ENCODE data around the gene CASR. TPM values are rescaled to one million over a fixed set of nuclear protein-coding genes. Genes with fewer than 3 reads are reported as not detected.

The CASR gene
- total RNA-seq, 4 donors from 2014 or later = 0.04 TPM; not detected in 3

DNA sequence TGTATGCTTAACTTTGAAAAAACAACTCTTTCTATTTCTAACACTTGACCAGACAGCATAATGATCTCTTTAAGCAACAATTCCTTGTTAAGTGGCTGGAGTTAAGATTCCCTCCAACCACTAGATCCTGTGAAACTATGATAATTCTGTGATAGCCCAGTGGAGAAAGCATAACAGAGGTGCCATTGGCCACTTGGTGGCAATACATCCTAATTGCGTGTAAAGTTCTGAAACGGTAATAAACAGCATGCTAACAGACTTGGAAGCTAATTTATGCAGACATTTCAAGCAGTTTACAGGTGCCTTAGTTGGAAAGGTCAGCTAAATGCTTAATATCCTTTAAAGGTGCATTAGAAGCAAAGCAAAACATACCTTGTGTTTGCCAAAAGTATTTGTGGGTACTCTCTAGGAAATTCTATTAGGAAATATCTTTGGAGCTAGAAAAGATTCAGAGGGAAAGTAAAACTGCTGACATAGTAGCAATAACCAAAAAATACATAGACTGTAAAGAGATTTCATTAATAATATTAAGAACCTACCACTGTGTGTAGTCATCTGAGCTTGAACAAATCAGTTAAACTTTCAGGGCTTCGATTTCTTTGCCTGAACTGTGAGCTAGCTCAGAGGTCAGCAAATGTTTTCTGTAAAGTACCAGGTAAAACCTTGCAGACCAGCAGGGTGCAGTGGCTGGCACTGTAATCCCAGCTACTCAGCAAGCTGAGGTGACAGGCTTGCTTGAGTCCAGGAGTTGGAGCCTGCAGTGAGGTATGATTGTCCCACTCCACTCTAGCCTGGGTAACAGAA lies 122.6 kb downstream of the CASR start:
- Histone ChIP-seq H3K36me3 (no peaks in the 10 kb centered on the region), H3K9me3 (no peaks in the 10 kb centered on the region), H3K27me3 (no peaks in the 10 kb centered on the region), H3K4me3 (no peak overlapping the region), H3K4me1 (no peaks in the 10 kb centered on the region), H3K27ac (no peak overlapping the region)
- TF ChIP-seq, protein P1, sequence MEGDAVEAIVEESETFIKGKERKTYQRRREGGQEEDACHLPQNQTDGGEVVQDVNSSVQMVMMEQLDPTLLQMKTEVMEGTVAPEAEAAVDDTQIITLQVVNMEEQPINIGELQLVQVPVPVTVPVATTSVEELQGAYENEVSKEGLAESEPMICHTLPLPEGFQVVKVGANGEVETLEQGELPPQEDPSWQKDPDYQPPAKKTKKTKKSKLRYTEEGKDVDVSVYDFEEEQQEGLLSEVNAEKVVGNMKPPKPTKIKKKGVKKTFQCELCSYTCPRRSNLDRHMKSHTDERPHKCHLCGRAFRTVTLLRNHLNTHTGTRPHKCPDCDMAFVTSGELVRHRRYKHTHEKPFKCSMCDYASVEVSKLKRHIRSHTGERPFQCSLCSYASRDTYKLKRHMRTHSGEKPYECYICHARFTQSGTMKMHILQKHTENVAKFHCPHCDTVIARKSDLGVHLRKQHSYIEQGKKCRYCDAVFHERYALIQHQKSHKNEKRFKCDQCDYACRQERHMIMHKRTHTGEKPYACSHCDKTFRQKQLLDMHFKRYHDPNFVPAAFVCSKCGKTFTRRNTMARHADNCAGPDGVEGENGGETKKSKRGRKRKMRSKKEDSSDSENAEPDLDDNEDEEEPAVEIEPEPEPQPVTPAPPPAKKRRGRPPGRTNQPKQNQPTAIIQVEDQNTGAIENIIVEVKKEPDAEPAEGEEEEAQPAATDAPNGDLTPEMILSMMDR (IDR thresholded peaks at IDR 0.05) = no peak
- no peak for TF ChIP-seq POLR2A (IDR thresholded peaks at IDR 0.05)
- no peak for TF ChIP-seq POLR2AphosphoS5 (IDR thresholded peaks at IDR 0.05)
- no peak for TF ChIP-seq EP300 (IDR thresholded peaks at IDR 0.05)
- 22 to 60% methylated on average over 2 to 3 of the region's 3 CpGs for WGBS, 2 donors (ENCODE audit: low coverage in 1 of 2)
- ATAC-seq = no peak

DNA sequence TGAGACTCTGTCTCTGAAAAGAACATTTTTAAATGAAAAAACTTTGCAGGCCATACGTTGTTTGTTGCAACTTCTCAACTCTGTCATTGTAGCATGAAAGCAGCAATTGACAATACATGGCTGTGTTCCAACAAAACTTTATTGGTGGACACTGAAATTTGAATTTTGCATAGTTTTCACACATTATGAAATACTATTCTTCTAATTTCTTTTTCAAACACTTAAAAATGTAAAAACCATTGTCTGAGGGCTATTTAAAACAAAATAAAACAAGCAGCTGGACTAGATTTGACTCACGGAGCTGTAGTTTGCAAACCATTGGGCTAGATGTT lies 123.1 kb downstream of the CASR start:
- H3K9me3 ChIP-seq = no peaks in the 10 kb centered on the region
- ATAC-seq = no peak
- no peaks in the 10 kb centered on the region for H3K4me1 ChIP-seq
- H3K27ac ChIP-seq = no peak overlapping the region
- H3K27me3 ChIP-seq = no peaks in the 10 kb centered on the region
- 27 to 46% methylated on average over 2 of the region's 2 CpGs for WGBS, 2 donors (ENCODE audit: low coverage in 1 of 2)
- H3K36me3 ChIP-seq = no peaks in the 10 kb centered on the region
- no peak for TF ChIP-seq POLR2A (IDR thresholded peaks at IDR 0.05)
- TF ChIP-seq POLR2AphosphoS5 (IDR thresholded peaks at IDR 0.05) = no peak
- TF ChIP-seq, protein P1 (IDR thresholded peaks at IDR 0.05) = no peak
- TF ChIP-seq EP300 (IDR thresholded peaks at IDR 0.05) = no peak
- H3K4me3 ChIP-seq = no peak overlapping the region

DNA sequence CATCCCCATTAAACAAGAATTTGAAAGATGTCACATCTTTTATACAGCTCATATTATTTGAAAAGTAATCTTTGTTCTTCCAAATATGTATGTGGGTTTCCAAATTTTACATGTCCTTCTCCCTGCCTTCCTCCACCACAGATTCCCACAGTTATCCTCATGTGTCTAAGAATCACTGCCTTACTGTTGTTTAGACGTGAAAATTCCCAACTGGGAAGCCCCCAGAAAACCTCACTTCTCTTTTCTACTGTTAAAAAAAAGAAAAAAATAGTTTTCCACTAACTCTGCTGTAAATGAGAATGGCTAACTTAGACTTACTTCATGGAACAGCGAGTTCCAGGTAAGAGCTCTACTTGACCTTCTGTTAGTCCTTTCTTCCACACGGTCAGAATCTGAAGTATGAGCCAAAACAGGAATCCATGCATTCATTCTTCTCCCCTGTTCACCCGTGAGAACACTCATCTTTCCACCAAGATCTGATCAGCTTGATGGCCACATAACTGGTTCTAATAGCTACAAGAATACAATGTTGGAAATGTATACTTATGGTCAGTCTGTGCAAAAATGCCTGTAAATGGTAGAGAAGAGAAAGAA lies 123.7 kb downstream of the CASR start:
- 38 to 51% methylated on average over 3 to 4 of the region's 4 CpGs for WGBS, 2 donors (ENCODE audit: low coverage in 1 of 2)
- Histone ChIP-seq H3K4me1 (no peaks in the 10 kb centered on the region), H3K27ac (no peak overlapping the region), H3K4me3 (no peak overlapping the region), H3K27me3 (no peaks in the 10 kb centered on the region), H3K9me3 (no peaks in the 10 kb centered on the region), H3K36me3 (no peaks in the 10 kb centered on the region)
- TF ChIP-seq EP300 (IDR thresholded peaks at IDR 0.05) (no peak), POLR2A (IDR thresholded peaks at IDR 0.05) (no peak), POLR2AphosphoS5 (IDR thresholded peaks at IDR 0.05) (no peak)
- TF ChIP-seq, protein P1 (IDR thresholded peaks at IDR 0.05) = no peak
- no peak for ATAC-seq

DNA sequence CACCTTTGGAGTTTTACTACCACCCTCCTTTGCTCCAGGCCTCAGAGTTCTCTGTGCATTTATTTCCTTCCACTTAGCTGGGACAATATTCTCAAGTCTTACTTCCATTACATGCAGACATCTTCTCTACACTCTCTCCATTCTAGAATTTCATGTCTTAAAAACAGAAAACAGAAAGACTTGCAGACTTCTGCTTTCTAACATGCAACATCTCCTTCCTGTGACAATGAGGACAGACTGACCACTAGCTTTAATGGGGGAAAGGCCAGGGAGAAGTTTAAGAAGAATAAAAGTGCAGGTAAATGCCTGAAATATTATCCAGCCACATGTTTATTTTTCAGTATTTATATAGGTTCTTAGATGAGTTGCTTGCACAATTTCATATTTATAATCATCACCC lies 124.5 kb downstream of the CASR start:
- H3K27me3 ChIP-seq = no peaks in the 10 kb centered on the region
- TF ChIP-seq, protein P1 (IDR thresholded peaks at IDR 0.05) = no peak
- TF ChIP-seq POLR2A (IDR thresholded peaks at IDR 0.05) = no peak
- no peak for TF ChIP-seq EP300 (IDR thresholded peaks at IDR 0.05)
- TF ChIP-seq POLR2AphosphoS5 (IDR thresholded peaks at IDR 0.05) = no peak
- H3K27ac ChIP-seq = no peak overlapping the region
- H3K36me3 ChIP-seq = no peaks in the 10 kb centered on the region
- no peaks in the 10 kb centered on the region for H3K9me3 ChIP-seq
- H3K4me3 ChIP-seq = no peak overlapping the region
- H3K4me1 ChIP-seq = no peaks in the 10 kb centered on the region
- ATAC-seq = no peak

DNA sequence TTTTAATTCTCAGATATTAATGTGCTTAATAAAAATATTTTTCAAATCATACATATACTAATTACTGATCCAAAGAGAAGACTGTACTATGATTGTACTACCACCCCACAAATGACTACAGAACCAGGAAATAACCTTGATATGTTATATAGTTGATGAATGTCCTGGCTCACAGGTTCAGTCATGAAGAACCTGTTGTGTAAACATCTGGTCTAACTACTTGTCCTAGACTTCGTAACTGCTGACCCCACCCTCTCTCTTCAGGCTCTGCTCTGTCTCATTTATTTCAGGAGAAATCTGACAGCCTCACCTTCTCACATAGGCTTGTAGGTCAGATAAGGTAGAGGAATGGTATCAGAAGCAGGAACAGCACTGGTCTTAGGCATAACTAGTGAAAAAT lies 126.9 kb downstream of the CASR start:
- no peak overlapping the region for H3K27ac ChIP-seq
- no peaks in the 10 kb centered on the region for H3K9me3 ChIP-seq
- WGBS, 2 donors (ENCODE audit: low coverage in 1 of 2) = 11 to 25% methylated on average over 1 of the region's 1 CpG
- no peak for ATAC-seq
- H3K4me1 ChIP-seq = no peaks in the 10 kb centered on the region
- H3K36me3 ChIP-seq = no peaks in the 10 kb centered on the region
- peaks cover 5% of the 10 kb centered on the region for H3K27me3 ChIP-seq
- H3K4me3 ChIP-seq = no peak overlapping the region
- TF ChIP-seq, protein P1 (IDR thresholded peaks at IDR 0.05) = no peak
- TF ChIP-seq POLR2A (IDR thresholded peaks at IDR 0.05) (no peak), POLR2AphosphoS5 (IDR thresholded peaks at IDR 0.05) (no peak), EP300 (IDR thresholded peaks at IDR 0.05) (no peak)

Data from gastroesophageal sphincter (tissue), 4 donors.